Activated T-helper 1 cell treated with anti-CD3 and anti-CD28 coated beads, Interleukin-12 subunit alpha, Interleukin-12 subunit beta, Interleukin-2, Interleukin-4 antibody, amounts not matched to agents 30 ng/mL and 10 ng/mL and 1 ng/mL, durations not matched to agents 14 hours and 24 hours and 36 hours (primary cell): ENCODE measurements around the gene PPP2R3A. TPM values are rescaled to one million over a fixed set of nuclear protein-coding genes. Genes with fewer than 3 reads are reported as not detected.
"Not testable (repeated sequence)": the region's sequence is repeated elsewhere in the genome, so short reads cannot be mapped to it uniquely, and the experiment has no call there.

ENCODE experiments used
- DNase-seq: peaks from one replicate; pipeline ENCODE4 v3.0.0; 2021; ENCODE audit warnings: low spot score
- H3K27ac Mint-ChIP-seq: one replicate; pipeline ENCODE4 v1.8.0; 2021; ENCODE audit warnings: mild to moderate bottlenecking, mixed read lengths
- H3K27me3 Mint-ChIP-seq: one replicate; pipeline ENCODE4 v1.8.0; 2022; ENCODE audit warnings: mild to moderate bottlenecking, moderate library complexity, mixed read lengths; ENCODE audit not compliant: insufficient read depth
- H3K36me3 Mint-ChIP-seq: one replicate; pipeline ENCODE4 v1.8.0; 2021; ENCODE audit warnings: low read depth, mixed read lengths
- H3K4me1 Mint-ChIP-seq: one replicate; pipeline ENCODE4 v1.8.0; 2021; ENCODE audit warnings: low read depth, mixed read lengths
- H3K4me3 Mint-ChIP-seq: one replicate; pipeline ENCODE4 v1.8.0; 2021; ENCODE audit warnings: mild to moderate bottlenecking, moderate library complexity, mixed read lengths
- H3K9me3 Mint-ChIP-seq: one replicate; pipeline ENCODE4 v1.8.0; 2021; ENCODE audit warnings: mixed read lengths
- intact Hi-C: fragments of 100-400 bp; cut with micrococcal nuclease; formaldehyde crosslinking; loops from one replicate; pipeline ENCODE4 v1.15.1; 2024
- total RNA-seq: library from RNA; stranded (reverse); gene quantifications from 2 replicates; pipeline ENCODE4 v1.2.3, GENCODE V29; 2022

The PPP2R3A gene
- total RNA-seq, 1 donor from 2014 or later, result not detected

GRCh38 chr3:136067211-136067610, 101.7 kb downstream of the PPP2R3A start:
- Mint-ChIP-seq H3K36me3 (no peaks in the 10 kb centered on the region), H3K4me3 (no peak overlapping the region), H3K27ac (no peak overlapping the region), H3K9me3 (no peaks in the 10 kb centered on the region), H3K4me1 (peaks cover 6% of the 10 kb centered on the region), H3K27me3 (peaks cover 15% of the 10 kb centered on the region)
- no peak for DNase-seq
- intact Hi-C loops, result no loop called here

DNA sequence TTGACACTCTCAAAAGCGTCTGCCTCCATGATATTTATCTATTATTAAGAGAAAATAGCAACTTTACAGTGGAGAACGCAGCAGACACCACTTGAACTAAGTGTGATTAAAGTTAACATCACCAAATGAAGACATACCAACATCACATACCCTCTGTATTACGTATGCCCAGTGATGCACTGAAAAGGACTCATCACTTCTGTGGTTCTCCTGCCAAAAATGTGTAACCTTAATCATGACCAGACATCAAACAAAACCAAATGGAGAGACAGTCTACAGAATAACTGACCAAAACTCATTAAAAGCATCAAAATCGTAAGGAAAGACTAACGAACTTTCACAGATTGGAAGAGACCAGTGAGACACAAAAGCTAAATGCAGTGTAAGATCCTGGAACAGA, 103.2 kb downstream of the PPP2R3A start:
- peaks cover 15% of the 10 kb centered on the region for H3K27me3 Mint-ChIP-seq
- intact Hi-C loops, result no loop called here
- H3K9me3 Mint-ChIP-seq, result no peaks in the 10 kb centered on the region
- H3K36me3 Mint-ChIP-seq, result no peaks in the 10 kb centered on the region
- no peak for DNase-seq
- H3K4me3 Mint-ChIP-seq, result no peak overlapping the region
- H3K27ac Mint-ChIP-seq, result no peak overlapping the region
- H3K4me1 Mint-ChIP-seq, result peaks cover 6% of the 10 kb centered on the region

- intact Hi-C loops, result loop anchor here (10.0 kb wide), 1 partner anchor 1875 kb away; no protein-coding TSS in a partner anchor
- no peaks in the 10 kb centered on the region for H3K36me3 Mint-ChIP-seq
- H3K27me3 Mint-ChIP-seq, result peaks cover 16% of the 10 kb centered on the region
- H3K9me3 Mint-ChIP-seq, result no peaks in the 10 kb centered on the region
- H3K4me3 Mint-ChIP-seq, result no peak overlapping the region
- peaks cover 6% of the 10 kb centered on the region for H3K4me1 Mint-ChIP-seq
- DNase-seq, result no peak
- H3K27ac Mint-ChIP-seq, result no peak overlapping the region
Observed at GRCh38 chr3:136069933-136070332, 104.4 kb downstream of the PPP2R3A start.

DNA sequence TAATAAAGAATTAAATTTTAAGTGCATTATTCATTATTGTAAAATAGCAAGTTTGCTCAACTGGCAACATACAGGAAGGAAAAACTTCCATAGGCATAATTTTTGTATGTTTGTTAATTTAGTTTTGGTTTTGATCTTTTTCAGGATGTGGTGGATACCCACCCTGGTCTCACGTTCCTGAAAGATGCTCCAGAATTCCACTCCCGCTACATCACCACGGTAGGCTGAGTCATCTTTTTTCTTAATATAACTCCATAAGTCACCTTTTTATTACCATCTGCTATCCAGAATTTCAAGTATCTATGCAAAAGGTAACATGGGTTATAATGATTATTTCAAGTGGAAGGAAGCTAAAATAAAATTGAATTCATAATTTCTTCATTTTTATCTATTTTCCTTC, 104.8 kb downstream of the PPP2R3A start:
- H3K36me3 Mint-ChIP-seq, result no peaks in the 10 kb centered on the region
- no peak overlapping the region for H3K4me3 Mint-ChIP-seq
- H3K27me3 Mint-ChIP-seq, result peaks cover 15% of the 10 kb centered on the region
- no peak overlapping the region for H3K27ac Mint-ChIP-seq
- H3K4me1 Mint-ChIP-seq, result peaks cover 9% of the 10 kb centered on the region
- intact Hi-C loops, result loop anchor here (10.0 kb wide), 1 partner anchor 1874 kb away; no protein-coding TSS in a partner anchor
- H3K9me3 Mint-ChIP-seq, result no peaks in the 10 kb centered on the region
- no peak for DNase-seq

- Mint-ChIP-seq H3K27me3 (peaks cover 15% of the 10 kb centered on the region), H3K4me1 (peaks cover 10% of the 10 kb centered on the region), H3K36me3 (no peaks in the 10 kb centered on the region), H3K9me3 (no peaks in the 10 kb centered on the region), H3K27ac (no peak overlapping the region), H3K4me3 (no peak overlapping the region)
- intact Hi-C loops, result loop anchor here (10.0 kb wide), 1 partner anchor 1874 kb away; no protein-coding TSS in a partner anchor
- no peak for DNase-seq
Observed at GRCh38 chr3:136070953-136071949, 105.7 kb downstream of the PPP2R3A start.

GRCh38 chr3:136074546-136075170, 109.1 kb downstream of the PPP2R3A start:
- no peaks in the 10 kb centered on the region for H3K9me3 Mint-ChIP-seq
- no peaks in the 10 kb centered on the region for H3K36me3 Mint-ChIP-seq
- H3K27me3 Mint-ChIP-seq, result peaks cover 6% of the 10 kb centered on the region
- DNase-seq, result no peak
- peaks cover 10% of the 10 kb centered on the region for H3K4me1 Mint-ChIP-seq
- intact Hi-C loops, result loop anchor here (1.0 to 10.0 kb wide), 12 partner anchors 122 to 1897 kb away; partner anchors contain the start of genes MSL2, NCK1, PCCB and STAG1
- no peak overlapping the region for H3K27ac Mint-ChIP-seq
- no peak overlapping the region for H3K4me3 Mint-ChIP-seq

DNA sequence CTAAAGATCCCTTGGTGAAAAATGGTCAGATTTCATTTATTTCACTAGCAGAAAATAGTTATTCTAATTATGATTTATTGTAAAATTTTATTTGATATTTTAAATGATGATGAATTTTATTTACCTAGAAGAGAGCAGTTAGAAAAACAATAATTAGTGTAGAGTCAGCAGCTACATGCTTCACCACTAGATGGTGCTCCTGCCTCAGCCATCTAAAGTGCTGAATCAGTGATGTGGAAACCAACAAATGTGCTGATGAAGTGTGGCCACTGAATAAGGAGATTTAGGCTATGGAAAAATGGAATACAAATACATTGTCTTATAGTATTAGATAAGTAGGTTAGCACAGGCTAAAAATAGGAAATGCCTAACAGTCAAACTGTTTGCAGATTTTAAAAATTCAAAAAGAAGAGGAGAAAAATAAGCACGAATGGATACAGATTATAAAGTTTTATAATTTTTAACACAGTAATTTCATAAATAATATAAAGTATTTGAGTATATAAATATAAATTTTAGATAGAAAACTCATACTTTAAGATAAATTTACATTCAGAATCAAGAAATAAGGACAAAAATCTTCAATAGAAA, 109.8 kb downstream of the PPP2R3A start:
- Mint-ChIP-seq H3K9me3 (no peaks in the 10 kb centered on the region), H3K27ac (no peak overlapping the region), H3K4me3 (no peak overlapping the region), H3K36me3 (no peaks in the 10 kb centered on the region), H3K27me3 (peaks cover 6% of the 10 kb centered on the region), H3K4me1 (peaks cover 10% of the 10 kb centered on the region)
- peak; percentile 47 for DNase-seq
- intact Hi-C loops, result loop anchor here (1.0 to 10.0 kb wide), 12 partner anchors 121 to 1896 kb away; partner anchors contain the start of genes MSL2, NCK1, PCCB and STAG1

- H3K36me3 Mint-ChIP-seq, result no peaks in the 10 kb centered on the region
- no peak for DNase-seq
- H3K4me3 Mint-ChIP-seq, result no peak overlapping the region
- H3K27me3 Mint-ChIP-seq, result peaks cover 6% of the 10 kb centered on the region
- no peaks in the 10 kb centered on the region for H3K9me3 Mint-ChIP-seq
- H3K27ac Mint-ChIP-seq, result no peak overlapping the region
- intact Hi-C loops, result loop anchor here (1.0 to 10.0 kb wide), 12 partner anchors 121 to 1895 kb away; partner anchors contain the start of genes MSL2, NCK1, PCCB and STAG1
- peaks cover 10% of the 10 kb centered on the region for H3K4me1 Mint-ChIP-seq
Observed at GRCh38 chr3:136075811-136076210, 110.3 kb downstream of the PPP2R3A start.

- H3K27ac Mint-ChIP-seq, result no peak overlapping the region
- H3K36me3 Mint-ChIP-seq, result no peaks in the 10 kb centered on the region
- peaks cover 5% of the 10 kb centered on the region for H3K27me3 Mint-ChIP-seq
- peaks cover 4% of the 10 kb centered on the region for H3K4me1 Mint-ChIP-seq
- H3K4me3 Mint-ChIP-seq, result no peak overlapping the region
- peaks cover 5% of the 10 kb centered on the region for H3K9me3 Mint-ChIP-seq
- no peak for DNase-seq
- intact Hi-C loops, result loop anchor here (5.0 to 10.0 kb wide), 3 partner anchors 274 to 1866 kb away; partner anchors contain the start of gene NCK1
Observed at GRCh38 chr3:136078421-136079364, 113.2 kb downstream of the PPP2R3A start.

DNA sequence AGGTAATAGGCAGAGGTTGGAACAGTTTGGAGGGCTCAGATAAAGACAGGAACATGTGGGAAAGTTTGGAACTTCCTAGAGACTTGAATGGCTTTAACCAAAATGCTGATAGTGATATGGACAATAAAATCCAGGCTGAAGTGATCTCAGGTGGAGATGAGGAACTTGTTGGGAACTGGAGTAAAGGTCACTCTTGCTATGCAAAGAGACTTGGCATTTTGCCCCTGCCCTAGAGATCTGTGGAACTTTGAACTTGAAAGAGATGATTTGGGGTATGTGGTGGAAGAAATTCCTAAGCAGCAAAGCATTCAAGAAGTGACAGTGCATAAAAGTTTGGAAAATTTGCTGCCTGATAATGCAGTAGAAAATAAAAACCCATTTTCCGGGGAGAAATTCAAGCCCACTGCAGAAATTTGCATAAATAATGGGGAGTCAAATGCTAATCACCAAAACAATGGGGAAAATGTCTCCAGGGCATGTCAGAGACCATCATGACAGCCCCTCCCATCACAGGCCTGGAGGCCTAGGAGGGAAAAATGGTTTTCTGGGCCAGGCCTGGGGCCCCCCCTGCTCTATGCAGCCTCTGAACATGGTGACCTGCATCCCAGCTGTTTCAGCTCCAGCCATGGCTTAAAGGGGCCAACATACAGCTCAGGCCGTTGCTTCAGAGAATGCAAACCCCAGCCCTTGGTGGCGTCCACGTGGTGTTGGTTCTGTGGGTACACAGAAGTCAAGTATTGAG, 118.3 kb downstream of the PPP2R3A start:
- H3K9me3 Mint-ChIP-seq, result peaks cover 23% of the 10 kb centered on the region
- H3K4me3 Mint-ChIP-seq, H3K27me3 Mint-ChIP-seq, H3K4me1 Mint-ChIP-seq, DNase-seq, H3K27ac Mint-ChIP-seq, H3K36me3 Mint-ChIP-seq, intact Hi-C loops: not testable (repeated sequence)

- H3K36me3 Mint-ChIP-seq, H3K4me1 Mint-ChIP-seq, H3K27me3 Mint-ChIP-seq, intact Hi-C loops, DNase-seq, H3K4me3 Mint-ChIP-seq, H3K27ac Mint-ChIP-seq: not testable (repeated sequence)
- H3K9me3 Mint-ChIP-seq, result peaks cover 23% of the 10 kb centered on the region
Observed at GRCh38 chr3:136085067-136085466, 119.5 kb downstream of the PPP2R3A start.
